Mesendoderm (in vitro differentiated cells): ENCODE data around the gene SOCS3. TPM values are rescaled to one million over a fixed set of nuclear protein-coding genes. Genes with fewer than 3 reads are reported as not detected.

ENCODE experiments used
- DNase-seq: peaks from one replicate; pipeline ENCODE4 v3.0.0; 2013
- H2AK5ac ChIP-seq: 2 replicates; pipeline ENCODE4 v1.6.1; 2013; ENCODE audit warnings: low read length, inconsistent platforms
- H2BK120ac ChIP-seq: 2 replicates; pipeline ENCODE4 v1.6.1; 2013; ENCODE audit warnings: low read depth, mild to moderate bottlenecking, low read length, moderate library complexity, mixed read lengths
- H2BK15ac ChIP-seq: replicated peaks from 2 replicates; pipeline ENCODE4 v1.6.1; 2013; ENCODE audit warnings: low read depth, mild to moderate bottlenecking, moderate library complexity
- H2BK5ac ChIP-seq: 2 replicates; pipeline ENCODE4 v1.6.1; 2013; ENCODE audit warnings: low read length, inconsistent platforms
- H3K18ac ChIP-seq: 2 replicates; pipeline ENCODE4 v1.6.1; 2013; ENCODE audit warnings: mild to moderate bottlenecking, low read length, mixed read lengths
- H3K23ac ChIP-seq: one replicate; pipeline ENCODE4 v1.6.1; 2013; ENCODE audit warnings: low read length
- H3K27ac ChIP-seq: 2 replicates; pipeline ENCODE4 v1.5.1; 2013; ENCODE audit warnings: low read depth, mild to moderate bottlenecking, inconsistent platforms, low read length, moderate library complexity
- H3K27me3 ChIP-seq: 2 replicates; pipeline ENCODE4 v1.6.1; 2013; ENCODE audit warnings: low read length, control low read depth, mild to moderate bottlenecking, inconsistent platforms; ENCODE audit not compliant: insufficient read depth, poor library complexity
- H3K36me3 ChIP-seq: 2 replicates; pipeline ENCODE4 v1.6.1; 2013; ENCODE audit warnings: low read length, inconsistent platforms; ENCODE audit not compliant: control insufficient read depth, insufficient read depth
- H3K4ac ChIP-seq: one replicate; pipeline ENCODE4 v1.6.1; 2013; ENCODE audit warnings: low read depth, mild to moderate bottlenecking, low read length, moderate library complexity
- H3K4me1 ChIP-seq: 2 replicates; pipeline ENCODE4 v1.6.1; 2013; ENCODE audit warnings: low read depth, low read length, inconsistent platforms; ENCODE audit not compliant: control insufficient read depth
- H3K4me2 ChIP-seq: 2 replicates; pipeline ENCODE4 v1.6.1; 2013; ENCODE audit warnings: low read length
- H3K4me3 ChIP-seq: 2 replicates; pipeline ENCODE4 v1.5.1; 2013; ENCODE audit warnings: mild to moderate bottlenecking, low read length
- H3K56ac ChIP-seq: one replicate; pipeline ENCODE4 v1.6.1; 2013; ENCODE audit warnings: low read length
- H3K79me1 ChIP-seq: 2 replicates; pipeline ENCODE4 v1.6.1; 2013; ENCODE audit warnings: low read length, inconsistent platforms
- H3K79me2 ChIP-seq: 2 replicates; pipeline ENCODE4 v1.6.1; 2013; ENCODE audit warnings: mild to moderate bottlenecking, low read length; ENCODE audit not compliant: control insufficient read depth, insufficient read depth
- H3K9ac ChIP-seq: 2 replicates; pipeline ENCODE4 v1.6.1; 2013; ENCODE audit warnings: low read length, inconsistent platforms
- H4K5ac ChIP-seq: one replicate; pipeline ENCODE4 v1.6.1; 2013; ENCODE audit warnings: low read length
- H4K8ac ChIP-seq: one replicate; pipeline ENCODE4 v1.6.1; 2013; ENCODE audit warnings: low read depth, mild to moderate bottlenecking, control low read depth, low read length, moderate library complexity
- WGBS: extraction: QIAGEN DNeasy Blood & Tissue Kit; methylation state at CpG from one replicate; pipeline ENCODE4 v1.1.7; 2013; ENCODE audit warnings: low lambda C conversion rate, missing lambda C conversion rate; ENCODE audit not compliant: insufficient coverage; ENCODE audit errors: extremely low coverage; 5-methylcytosine and 5-hydroxymethylcytosine counted together
- polyA plus RNA-seq, 2 experiments: library from polyadenylated mRNA; stranded (reverse); fragments of 200-250 nt; gene quantifications; one replicate each; pipeline ENCODE4 v1.2.3, GENCODE V29; 2013

The SOCS3 gene, protein sequence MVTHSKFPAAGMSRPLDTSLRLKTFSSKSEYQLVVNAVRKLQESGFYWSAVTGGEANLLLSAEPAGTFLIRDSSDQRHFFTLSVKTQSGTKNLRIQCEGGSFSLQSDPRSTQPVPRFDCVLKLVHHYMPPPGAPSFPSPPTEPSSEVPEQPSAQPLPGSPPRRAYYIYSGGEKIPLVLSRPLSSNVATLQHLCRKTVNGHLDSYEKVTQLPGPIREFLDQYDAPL
- polyA plus RNA-seq (2013, experiment 1 of 2), result 11.2 TPM
- polyA plus RNA-seq (2013, experiment 2 of 2), result 11.0 TPM

DNA sequence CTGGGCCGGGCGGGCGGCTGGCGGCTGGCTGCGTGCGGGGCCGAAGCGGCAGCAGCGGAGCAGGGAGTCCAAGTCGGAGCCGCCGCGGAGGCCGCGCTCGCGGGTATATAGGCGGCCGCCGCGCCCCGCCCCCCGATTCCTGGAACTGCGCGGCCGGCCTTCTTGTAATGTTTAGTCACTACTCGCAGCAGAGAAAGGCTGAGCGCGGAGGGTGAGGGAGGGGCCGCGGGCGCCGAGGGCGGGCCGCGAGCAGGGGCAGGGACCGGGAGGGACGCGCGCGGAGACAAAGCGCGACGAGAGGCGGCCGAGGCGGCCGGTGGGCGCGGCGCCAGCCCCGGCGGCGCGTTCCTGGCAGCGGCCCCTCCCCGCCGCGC lies at the start of gene SOCS3:
SOCS3 (minus strand) TSS at position 81 of the 374 bp plus-strand sequence. CDS start 982 bp downstream, outside the sequence.
- Histone ChIP-seq H3K79me1 (peaks cover 9% of the 10 kb centered on the region), H3K23ac (peak within 1 kb of the TSS; percentile 72)

DNA sequence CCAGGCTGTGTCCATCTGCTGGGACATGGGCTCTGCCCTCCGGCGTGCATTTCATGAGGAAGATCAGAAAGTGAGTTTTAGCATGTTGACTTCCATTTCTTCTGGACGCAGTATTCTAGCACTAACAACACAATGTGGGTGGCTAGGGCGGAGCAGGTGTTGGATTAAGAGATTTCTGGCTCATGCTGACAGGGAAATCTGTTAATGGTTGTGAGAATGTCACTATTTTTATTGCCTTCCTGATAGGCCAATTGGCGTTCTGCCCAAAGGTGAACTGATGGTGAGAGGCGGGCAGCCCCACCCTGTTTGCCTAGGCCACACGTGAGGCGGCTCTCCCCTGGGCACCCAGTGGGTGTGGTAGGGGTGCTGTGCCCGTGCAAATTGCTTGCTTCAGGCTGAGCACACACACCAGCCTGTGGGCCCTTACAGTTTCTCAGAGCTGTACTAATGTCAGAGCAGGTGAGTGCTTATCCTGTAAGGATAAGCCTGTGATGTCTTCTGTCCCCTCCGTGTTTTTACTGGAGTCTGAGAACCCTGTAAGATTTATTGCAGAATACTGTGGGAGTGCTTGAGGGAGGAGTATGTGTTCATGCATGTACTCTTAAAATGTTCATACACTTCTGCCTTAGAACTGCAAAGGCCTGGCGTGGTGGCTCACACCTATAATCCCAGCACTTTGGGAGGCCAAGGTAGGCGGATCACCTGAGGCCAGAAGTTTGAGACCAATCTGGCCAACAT lies 49.5 kb upstream of the SOCS3 start:
- Histone ChIP-seq H3K27me3 (no peaks in the 10 kb centered on the region), H3K4ac (no peak overlapping the region), H3K79me1 (peaks cover 41% of the 10 kb centered on the region), H3K36me3 (peaks cover 4% of the 10 kb centered on the region), H2BK120ac (no peak overlapping the region), H3K4me2 (no peak overlapping the region), H3K56ac (no peak overlapping the region), H4K8ac (no peak overlapping the region), H3K9ac (no peak overlapping the region), H2BK15ac (no peak overlapping the region), H3K27ac (no peak overlapping the region), H3K4me1 (peaks cover 8% of the 10 kb centered on the region), H2AK5ac (no peak overlapping the region), H4K5ac (no peak overlapping the region), H3K18ac (no peak overlapping the region), H3K23ac (no peak overlapping the region), H2BK5ac (no peak overlapping the region), H3K4me3 (no peak overlapping the region), H3K79me2 (peaks cover 69% of the 10 kb centered on the region)
- no CpG with 5 or more reads among the region's 12 CpGs for WGBS
- DNase-seq, result no peak

More for the DNA sequence above, at the start of gene SOCS3:
- peaks cover 23% of the 10 kb centered on the region for H3K4me1 ChIP-seq
- no peak within 1 kb of the TSS for H4K8ac ChIP-seq
- H3K36me3 ChIP-seq, result peaks cover 11% of the 10 kb centered on the region
- no CpG with 5 or more reads among the region's 59 CpGs for WGBS
- H2AK5ac ChIP-seq, result no peak within 1 kb of the TSS
- H3K4me2 ChIP-seq, result peak within 1 kb of the TSS; percentile 90
- peak within 1 kb of the TSS; percentile 96 for H3K9ac ChIP-seq
- peak within 1 kb of the TSS; percentile 92 for H3K4ac ChIP-seq
- H2BK15ac ChIP-seq, result peak within 1 kb of the TSS; percentile 89
- H3K4me3 ChIP-seq, result peak within 1 kb of the TSS; percentile 85
- H3K27me3 ChIP-seq, result no peaks in the 10 kb centered on the region
- peaks cover 37% of the 10 kb centered on the region for H3K79me2 ChIP-seq
- peak within 1 kb of the TSS; percentile 98 for H3K18ac ChIP-seq
- DNase-seq, result peak; percentile 99
- H2BK120ac ChIP-seq, result peak within 1 kb of the TSS; percentile 85
- H3K56ac ChIP-seq, result peak within 1 kb of the TSS; percentile 98
- H2BK5ac ChIP-seq, result peak within 1 kb of the TSS; percentile 76
- peak within 1 kb of the TSS; percentile 99 for H3K27ac ChIP-seq
- H4K5ac ChIP-seq, result no peak within 1 kb of the TSS

DNA sequence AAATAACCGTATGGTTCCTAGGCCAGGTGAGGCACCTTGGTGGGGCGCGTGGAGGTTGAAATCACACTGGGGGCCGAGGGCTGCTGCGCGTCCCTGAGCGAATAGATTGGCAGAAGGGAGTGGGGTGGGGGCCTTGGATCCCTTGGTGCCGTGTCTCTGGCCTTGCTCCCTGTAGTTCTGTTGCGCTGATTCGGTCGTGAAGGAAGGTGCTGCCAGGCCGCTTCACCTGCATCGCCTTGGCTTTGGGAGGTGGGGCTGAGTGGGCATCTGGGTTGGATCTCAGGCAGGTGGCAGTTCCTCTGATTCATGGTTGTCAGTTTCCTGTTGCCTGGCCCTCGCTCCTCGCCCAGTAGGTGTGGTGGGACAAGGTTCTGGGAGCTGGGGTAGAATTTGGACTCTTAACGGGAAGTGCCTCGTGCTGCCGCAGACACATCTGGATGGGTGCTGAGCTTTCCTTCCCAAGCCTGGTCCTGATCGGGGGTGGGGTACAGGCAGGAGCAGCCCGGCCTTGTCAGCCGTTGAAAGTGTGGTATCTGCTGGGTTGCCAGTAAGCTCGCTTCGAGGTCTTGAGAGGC lies 48.7 kb upstream of the SOCS3 start:
- no CpG with 5 or more reads among the region's 23 CpGs for WGBS
- no peak overlapping the region for H4K8ac ChIP-seq
- H3K4me2 ChIP-seq, result no peak overlapping the region
- peaks cover 8% of the 10 kb centered on the region for H3K36me3 ChIP-seq
- no peak overlapping the region for H2AK5ac ChIP-seq
- peaks cover 38% of the 10 kb centered on the region for H3K79me1 ChIP-seq
- H3K4me1 ChIP-seq, result peaks cover 8% of the 10 kb centered on the region
- no peak overlapping the region for H3K4me3 ChIP-seq
- no peak overlapping the region for H4K5ac ChIP-seq
- H3K23ac ChIP-seq, result no peak overlapping the region
- no peak overlapping the region for H2BK120ac ChIP-seq
- H3K56ac ChIP-seq, result peak overlapping the region; percentile 31
- no peak overlapping the region for H2BK5ac ChIP-seq
- no peak for DNase-seq
- peaks cover 66% of the 10 kb centered on the region for H3K79me2 ChIP-seq
- H3K9ac ChIP-seq, result no peak overlapping the region
- no peak overlapping the region for H3K4ac ChIP-seq
- H2BK15ac ChIP-seq, result no peak overlapping the region
- H3K18ac ChIP-seq, result no peak overlapping the region
- no peak overlapping the region for H3K27ac ChIP-seq
- H3K27me3 ChIP-seq, result no peaks in the 10 kb centered on the region

DNA sequence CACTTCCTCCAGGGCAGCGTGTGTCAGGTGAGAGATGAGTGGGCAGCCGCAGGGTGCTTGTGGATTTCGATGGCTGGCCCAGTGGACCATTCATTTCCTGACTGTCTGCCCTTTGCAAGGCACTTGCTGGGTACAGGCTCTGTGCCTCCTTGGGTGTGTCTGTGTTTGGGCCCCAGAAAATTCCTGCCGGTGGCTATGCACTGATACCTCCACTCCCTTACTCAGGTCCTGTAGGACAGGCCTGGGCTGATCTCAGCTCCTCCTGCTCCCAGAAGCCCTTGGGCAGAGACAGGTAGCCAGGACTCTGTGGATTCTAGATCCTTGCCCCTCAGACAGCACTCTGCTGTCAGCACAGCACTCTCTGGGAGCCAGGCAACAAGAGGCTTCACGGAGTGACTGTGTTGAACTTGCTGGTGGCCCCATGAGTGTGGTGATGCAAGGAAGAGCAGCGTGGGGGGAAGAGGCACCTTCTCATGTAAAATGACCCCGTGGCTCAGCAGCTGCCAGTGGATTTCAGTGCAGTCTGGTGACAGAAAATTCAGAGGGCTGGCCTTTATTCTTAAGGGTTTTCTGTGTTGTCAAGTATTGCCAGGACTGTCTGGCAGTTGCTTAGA lies 47.6 kb upstream of the SOCS3 start:
- Histone ChIP-seq H2BK120ac (no peak overlapping the region), H3K18ac (no peak overlapping the region), H4K5ac (no peak overlapping the region), H2BK15ac (no peak overlapping the region), H3K9ac (peak overlapping the region; percentile 24), H3K4me1 (peaks cover 8% of the 10 kb centered on the region), H3K27me3 (no peaks in the 10 kb centered on the region), H3K36me3 (peaks cover 11% of the 10 kb centered on the region), H3K23ac (peak overlapping the region; percentile 3), H3K4me3 (no peak overlapping the region), H3K27ac (no peak overlapping the region), H3K56ac (peak overlapping the region; percentile 34), H4K8ac (no peak overlapping the region), H3K79me1 (peaks cover 33% of the 10 kb centered on the region), H2AK5ac (no peak overlapping the region), H3K4ac (no peak overlapping the region), H2BK5ac (no peak overlapping the region), H3K79me2 (peaks cover 56% of the 10 kb centered on the region), H3K4me2 (no peak overlapping the region)
- no CpG with 5 or more reads among the region's 7 CpGs for WGBS
- peak; percentile 54 for DNase-seq

DNA sequence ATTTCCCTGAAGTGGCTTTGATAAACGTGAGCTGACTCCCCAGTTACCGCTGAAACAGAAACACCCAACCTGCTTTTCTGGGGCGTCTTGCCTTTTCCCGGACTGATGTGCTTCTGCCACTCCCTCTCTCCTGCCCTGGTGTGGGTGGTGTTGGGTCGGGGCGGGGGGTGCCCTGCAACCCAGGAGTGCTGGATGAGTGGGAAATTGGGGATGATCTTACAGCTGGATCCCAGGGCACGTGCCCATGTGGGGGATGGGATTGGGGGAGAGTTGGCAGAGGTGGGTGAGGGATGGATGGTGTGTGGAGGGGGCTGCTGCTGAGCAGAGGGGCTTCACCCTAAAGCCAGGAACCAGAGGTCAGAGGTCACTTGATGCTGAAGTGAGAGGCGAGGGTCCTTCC lies 47.0 kb upstream of the SOCS3 start:
- Histone ChIP-seq H2BK5ac (no peak overlapping the region), H4K5ac (no peak overlapping the region), H3K18ac (no peak overlapping the region), H3K27ac (no peak overlapping the region), H3K27me3 (no peaks in the 10 kb centered on the region), H2AK5ac (no peak overlapping the region), H3K4ac (no peak overlapping the region), H3K79me2 (peaks cover 50% of the 10 kb centered on the region), H3K4me1 (peaks cover 8% of the 10 kb centered on the region), H4K8ac (no peak overlapping the region), H3K9ac (peak overlapping the region; percentile 24), H3K79me1 (peaks cover 30% of the 10 kb centered on the region), H3K4me2 (no peak overlapping the region), H3K23ac (peak overlapping the region; percentile 3), H3K36me3 (peaks cover 11% of the 10 kb centered on the region), H2BK15ac (no peak overlapping the region), H2BK120ac (no peak overlapping the region), H3K4me3 (no peak overlapping the region), H3K56ac (no peak overlapping the region)
- WGBS, result no CpG with 5 or more reads among the region's 8 CpGs
- DNase-seq, result no peak
